ENCODE data around the gene STEAP4.
"Not testable (repeated sequence)": the region's sequence is repeated elsewhere in the genome, so short reads cannot be mapped to it uniquely, and the experiment has no call there.

The STEAP4 gene

GRCh38 chr7:88312061-88312663 is 5.5 kb upstream of the STEAP4 start:
- DNase-seq (ENCODE audit: low spot score): no peak

DNA sequence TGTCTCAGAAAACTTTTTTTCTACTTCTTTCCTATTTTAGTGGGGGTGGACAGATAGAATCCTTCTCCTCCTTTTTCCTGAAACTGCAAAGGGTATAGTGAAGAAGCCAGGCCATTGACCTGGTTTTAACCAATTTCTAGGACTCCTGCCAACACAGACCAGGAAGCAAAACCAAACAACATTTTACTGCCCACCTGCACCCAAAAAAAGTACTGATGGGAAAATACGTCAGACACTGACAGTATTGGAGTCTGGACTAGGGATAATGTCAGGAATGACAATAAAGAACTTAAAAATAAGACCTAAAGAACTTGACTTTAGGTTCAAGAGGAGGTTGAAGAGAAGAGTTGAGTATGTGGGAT is 5.0 kb upstream of the STEAP4 start:
- no peak for DNase-seq (ENCODE audit: low spot score)

DNA sequence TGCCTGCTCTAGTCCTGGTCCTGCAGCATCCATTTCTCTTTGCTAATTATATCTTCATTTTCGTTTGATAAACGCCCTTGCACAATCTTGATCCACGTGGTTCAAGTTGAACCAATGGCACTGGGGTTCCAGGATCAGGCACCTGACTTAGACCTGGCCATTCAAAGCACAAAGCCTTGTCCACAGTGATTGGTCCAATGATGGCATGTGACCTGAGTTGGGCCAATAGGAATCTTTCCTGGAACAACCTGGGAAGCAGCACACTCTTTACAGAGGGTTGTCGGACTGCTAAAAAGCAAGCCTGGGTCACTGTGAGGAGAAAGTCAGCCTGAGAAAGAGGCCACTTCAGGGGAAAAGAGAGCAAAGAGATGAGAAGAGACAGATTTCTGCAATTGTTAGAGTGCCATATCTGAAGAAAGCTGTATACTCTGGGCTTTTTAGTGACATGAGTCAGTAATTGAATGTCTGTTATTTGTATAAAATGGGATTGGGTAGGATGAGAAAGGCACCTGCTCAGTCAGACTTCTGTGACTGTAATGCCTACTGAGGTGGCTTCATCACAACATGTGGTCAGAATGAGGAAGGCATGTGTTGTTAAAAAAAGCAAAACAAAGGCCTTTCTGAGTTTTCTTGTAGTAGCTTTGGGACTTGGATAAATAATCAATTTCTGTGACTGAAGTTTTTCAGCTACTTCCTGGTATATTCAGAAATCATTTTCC is 4.4 kb upstream of the STEAP4 start:
- no peak for DNase-seq (ENCODE audit: low spot score)

- DNase-seq (ENCODE audit: low spot score): no peak
Observed at GRCh38 chr7:88309819-88310218, 3.1 kb upstream of the STEAP4 start.

DNA sequence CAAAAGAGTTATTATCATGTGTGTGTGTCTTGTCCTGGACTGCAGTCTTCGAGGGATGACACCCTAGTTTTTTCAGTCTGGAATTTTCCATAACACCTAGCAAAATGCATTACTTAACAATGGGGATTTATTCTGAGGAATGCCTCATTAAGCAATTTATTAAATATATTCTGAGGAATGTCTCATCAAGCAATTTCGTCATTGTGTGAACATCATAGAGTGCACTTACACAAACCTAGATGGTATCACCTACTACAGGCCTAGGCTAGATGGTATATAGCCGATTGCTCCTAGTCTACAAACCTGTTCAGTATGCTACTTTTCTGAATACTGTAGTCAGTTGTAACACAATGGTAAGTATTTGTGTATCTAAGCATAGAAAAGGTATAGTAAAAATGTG is 1.1 kb upstream of the STEAP4 start:
- DNase-seq (ENCODE audit: low spot score): no peak

DNA sequence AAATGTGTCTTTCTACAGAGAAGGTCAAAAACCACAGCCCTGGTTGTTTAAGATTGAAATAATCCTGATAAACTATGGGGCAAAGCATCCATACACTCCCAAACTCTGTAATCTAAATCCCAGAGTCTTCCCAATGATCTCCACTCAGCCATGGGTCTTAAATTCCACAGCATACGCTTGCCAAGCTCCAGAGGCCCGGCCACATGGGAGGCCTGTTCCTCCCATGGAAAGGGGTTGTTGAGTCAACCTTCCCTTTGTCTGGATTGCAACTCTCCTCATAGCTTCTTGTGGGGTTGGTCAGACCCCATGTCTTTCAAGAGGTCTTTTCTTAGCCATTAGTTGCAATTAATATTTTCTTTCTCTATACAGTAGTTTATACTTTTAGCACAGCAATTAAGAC is 718 bp upstream of the STEAP4 start:
- DNase-seq (ENCODE audit: low spot score): no peak

DNA sequence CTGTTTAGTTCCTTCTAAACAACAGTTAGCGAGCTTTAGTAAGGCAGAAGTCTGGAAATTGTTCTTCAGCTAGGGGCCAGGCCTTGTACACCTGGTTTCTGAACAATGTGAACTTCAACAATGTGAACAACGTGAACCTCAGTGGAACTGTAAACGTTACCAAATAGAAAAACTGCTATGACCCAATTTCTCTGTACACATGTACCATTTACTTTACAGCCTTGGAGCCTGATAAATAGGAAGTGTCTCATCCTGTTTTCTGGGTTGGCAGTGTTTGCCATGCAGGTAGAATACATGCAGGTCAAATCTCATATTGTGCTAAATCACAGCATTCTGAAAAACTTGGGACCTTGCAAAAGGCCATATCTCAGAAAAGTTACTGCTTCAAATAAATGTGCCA is 1.6 kb downstream of the STEAP4 start:
- no peak for DNase-seq (ENCODE audit: low spot score)

DNA sequence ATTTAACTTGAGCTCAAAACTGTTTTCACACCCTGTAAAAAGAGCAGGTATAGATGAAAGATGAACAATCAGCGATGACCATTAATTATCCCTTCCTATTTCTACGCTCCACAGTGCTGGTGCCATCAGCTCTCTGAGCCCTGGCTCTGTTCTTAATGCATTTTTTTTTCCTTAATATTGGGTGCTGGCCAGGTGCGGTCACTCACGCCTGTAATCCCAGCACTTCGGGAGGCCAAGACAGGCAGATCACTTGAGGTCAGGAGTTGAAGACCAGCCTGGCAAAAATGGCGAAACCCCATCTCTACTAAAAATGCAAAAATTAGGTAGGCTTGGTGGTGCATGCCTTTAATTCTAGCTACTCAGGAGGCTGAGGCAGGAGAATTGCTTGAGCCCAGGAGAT is 4.2 kb downstream of the STEAP4 start:
- DNase-seq (ENCODE audit: low spot score): no peak

DNA sequence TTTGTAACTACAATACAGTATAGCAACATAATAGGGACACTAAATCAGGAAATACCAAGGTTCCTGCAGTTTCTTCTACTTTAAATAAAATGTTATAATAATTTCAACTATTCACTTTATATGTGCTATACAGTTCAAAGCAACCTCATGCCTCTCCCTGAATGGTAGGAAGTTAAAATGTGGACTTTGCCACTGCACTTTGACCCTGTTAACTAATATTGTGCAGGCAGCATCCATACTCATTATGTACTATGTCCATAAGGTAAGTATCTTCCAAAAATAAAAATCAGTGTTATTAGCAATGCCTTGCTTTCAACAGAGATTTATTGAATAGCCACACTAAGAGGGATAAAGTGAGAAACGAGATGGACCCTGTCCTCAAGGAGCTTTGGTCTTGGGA is 4.8 kb downstream of the STEAP4 start:
- no peak for DNase-seq (ENCODE audit: low spot score)

DNA sequence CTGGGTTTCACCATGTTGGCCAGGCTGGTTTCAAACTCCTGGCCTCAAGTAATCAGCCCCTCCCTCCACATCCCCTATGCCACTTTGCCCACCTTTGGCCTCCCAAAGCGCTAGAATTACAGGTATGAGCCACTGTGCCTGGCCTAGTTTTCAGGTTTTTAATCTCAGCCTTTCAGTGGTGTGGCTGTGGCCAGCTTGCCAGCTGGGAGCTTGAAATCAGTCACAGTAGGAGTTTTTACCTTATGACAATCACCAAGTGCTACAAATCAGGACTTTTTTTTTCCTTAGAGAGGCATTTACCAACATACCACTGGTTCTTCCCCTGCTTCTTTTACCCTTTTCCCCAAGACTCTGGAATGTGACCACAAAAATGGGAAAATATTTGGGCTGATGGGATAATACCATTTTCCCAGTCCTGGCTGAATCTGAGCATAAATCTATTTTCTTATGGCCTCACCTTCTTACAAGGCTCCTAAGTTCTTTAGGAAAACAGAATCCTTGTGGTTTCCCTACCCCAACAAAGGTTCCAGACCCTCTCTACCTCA is 6.2 kb downstream of the STEAP4 start:
- no peak for DNase-seq (ENCODE audit: low spot score)

DNA sequence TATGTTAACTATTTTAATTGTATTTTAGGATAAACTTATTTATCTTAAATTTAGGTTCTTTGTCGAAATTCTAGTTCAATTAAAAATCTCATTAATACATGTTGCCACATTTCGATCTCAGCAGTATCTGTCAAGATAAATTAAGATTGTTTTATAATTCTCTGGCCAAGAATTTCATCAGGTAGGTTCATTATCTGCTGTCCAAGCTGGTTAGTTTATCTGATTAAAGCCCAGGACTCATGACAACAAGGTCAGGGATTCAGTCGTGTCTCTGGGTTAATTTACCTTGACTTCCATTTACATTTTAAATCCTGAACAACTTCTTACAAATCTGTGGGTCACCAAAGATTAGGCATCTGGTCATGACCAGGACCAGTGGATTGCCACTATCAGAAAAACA is 7.6 kb downstream of the STEAP4 start:
- no peak for DNase-seq (ENCODE audit: low spot score)

DNA sequence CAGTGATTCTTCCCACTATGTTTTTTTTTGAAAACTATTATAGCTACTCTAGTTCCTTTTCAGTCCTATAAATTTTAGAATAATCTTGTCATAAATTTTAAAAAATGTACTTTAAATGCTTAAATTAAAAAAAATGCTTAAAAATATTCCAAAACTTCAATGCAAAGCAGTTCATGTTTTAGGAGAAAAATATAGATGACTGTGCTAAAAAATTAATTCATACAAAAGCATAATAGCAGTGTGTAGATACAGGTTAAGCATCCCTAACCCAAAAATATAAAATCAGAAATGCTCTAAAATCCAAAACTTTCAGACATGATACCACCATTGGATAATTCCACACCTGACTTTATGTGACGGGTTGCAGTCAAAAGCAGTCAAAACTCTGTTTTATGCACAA is 12.8 kb downstream of the STEAP4 start:
- no peak for DNase-seq (ENCODE audit: low spot score)

- DNase-seq (ENCODE audit: low spot score): no peak
Observed at GRCh38 chr7:88291398-88292173, 15.1 kb downstream of the STEAP4 start.

DNA sequence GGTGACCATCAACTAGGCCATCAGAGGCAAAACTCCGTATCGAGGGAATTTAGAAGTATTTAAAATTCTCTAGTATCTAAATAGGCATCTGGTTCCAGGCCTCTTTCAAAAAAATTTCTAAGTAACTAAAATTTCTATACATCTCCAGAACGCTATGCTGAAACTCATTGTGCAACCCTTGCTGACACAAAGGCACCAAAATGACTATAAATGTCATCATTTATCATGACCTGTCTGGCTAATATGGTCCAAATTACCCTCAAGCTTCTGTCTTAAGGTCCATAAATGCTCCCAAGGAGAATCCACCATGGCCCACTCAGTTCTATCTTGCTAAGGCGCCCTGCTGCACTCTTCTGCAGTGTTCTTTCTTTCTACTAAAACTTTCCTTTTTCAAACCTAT is 16.2 kb downstream of the STEAP4 start:
- DNase-seq (ENCODE audit: low spot score): no peak

DNA sequence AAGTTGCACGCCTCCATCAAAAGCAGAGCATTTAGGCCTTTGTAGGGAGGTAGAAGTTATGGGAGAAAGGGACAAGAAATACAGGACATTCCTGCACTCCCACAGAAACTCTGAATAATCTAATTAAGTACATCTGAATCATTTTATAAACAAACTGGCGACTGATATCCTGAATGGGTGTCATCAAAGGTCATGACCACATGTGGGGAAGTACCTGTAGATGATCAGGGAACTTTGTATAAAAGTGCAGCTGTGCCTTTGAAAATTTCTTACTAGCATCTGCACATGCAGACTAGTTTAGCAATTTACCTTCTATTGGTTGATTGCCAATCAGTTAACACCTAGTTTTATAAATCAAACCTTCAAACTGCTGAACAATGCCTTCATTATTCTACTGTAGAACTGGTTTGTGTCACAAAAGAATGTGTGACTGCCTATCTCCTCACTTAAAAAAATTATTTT is 17.1 kb downstream of the STEAP4 start:
- DNase-seq (ENCODE audit: low spot score): no peak

DNA sequence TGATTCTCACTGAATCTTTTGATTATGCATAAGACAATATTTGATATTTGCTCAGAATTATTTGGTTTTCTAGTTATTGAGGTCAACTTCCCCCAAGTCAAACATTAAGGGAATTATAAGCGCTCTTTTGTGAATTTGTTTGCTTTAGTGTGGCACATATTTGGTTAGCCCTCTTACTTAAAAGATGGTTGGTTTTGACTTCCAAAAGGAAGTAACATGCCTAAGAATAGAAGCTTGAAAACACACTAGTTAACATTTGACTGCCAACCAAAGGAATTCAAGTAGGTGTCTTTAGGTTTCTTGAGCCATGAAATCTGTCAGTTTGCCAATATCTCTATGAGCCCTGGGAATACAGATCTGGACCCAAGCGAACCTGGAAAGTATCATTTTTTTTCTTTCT is 24.9 kb downstream of the STEAP4 start:
- no peak for DNase-seq (ENCODE audit: low spot score)

- no peak for DNase-seq (ENCODE audit: low spot score)
Observed at GRCh38 chr7:88280801-88281200, 25.9 kb downstream of the STEAP4 start.

GRCh38 chr7:88279323-88279722 is 27.4 kb downstream of the STEAP4 start:
- no peak for DNase-seq (ENCODE audit: low spot score)

DNA sequence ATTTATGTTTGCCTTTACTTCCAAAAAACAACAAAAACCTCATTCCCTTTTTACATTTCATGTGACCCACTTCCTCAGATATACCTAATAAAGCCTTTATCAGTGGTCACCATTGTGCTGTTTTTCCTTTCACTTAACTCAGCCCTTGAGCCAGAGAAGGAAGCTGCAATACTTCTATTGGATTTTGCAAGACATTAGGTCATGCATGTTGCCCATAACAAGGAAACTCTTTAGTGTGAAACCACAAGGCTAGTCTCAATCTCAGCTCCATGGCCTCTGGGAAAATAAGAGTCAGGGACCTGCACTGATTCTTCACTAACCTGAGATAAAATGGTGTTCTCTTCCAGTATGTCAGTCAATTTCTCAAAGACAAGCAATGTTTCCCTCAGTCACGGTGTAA is 27.8 kb downstream of the STEAP4 start:
- DNase-seq (ENCODE audit: low spot score): no peak

DNA sequence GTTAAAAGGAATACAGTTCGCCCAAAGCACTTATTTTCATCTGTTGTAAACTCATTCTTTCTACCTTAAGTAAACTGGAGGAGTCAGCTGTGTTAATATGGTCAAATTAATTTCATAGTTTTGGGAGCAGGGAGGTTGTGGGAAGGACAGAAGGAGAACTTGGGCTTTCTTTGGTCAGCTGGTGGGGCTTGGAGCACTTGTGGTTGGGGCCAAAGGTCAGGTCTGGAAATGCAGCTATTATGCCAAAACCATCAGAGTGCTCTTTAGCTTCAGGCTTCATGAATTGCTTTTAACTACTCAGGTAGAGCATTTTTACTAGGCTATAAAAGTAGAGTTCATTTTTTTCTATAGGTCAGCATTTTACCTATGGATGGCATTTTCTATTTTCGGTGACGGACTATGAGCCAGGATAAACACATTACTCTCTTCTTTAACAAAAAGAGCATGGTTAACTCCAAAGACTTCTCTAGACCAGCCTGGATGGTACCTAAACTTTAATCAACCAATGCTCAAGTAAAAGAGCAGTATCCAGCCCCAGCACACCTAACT is 30.0 kb downstream of the STEAP4 start:
- DNase-seq (ENCODE audit: low spot score): no peak

DNA sequence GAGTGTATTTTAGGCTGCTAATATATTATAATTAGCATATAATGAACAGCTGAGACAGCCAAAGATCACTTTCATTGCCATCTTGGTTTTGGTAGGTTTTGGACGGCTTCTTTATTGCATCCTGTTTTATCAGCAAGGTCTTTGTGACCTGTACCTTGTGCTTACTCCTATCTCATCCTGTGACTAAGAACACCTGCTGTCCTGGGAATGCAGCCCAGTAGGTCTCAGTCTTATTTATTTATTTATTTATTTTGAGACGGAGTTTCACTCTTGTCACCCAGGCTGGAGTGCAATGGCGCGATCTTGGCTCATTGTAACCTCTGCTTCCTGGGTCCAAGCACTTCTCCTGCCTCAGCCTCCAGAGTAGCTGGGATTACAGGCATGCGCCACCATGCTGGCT is 31.8 kb downstream of the STEAP4 start:
- not testable (repeated sequence) for DNase-seq (ENCODE audit: low spot score)

- no peak for DNase-seq (ENCODE audit: low spot score)
Observed at GRCh38 chr7:88269586-88269985, 37.1 kb downstream of the STEAP4 start.

- DNase-seq (ENCODE audit: low spot score): no peak
Observed at GRCh38 chr7:88268858-88269257, 37.8 kb downstream of the STEAP4 start.
